HL-60/S4 (cell line): ENCODE measurements around the gene FCN3.

Experiments used
- in situ Hi-C: fragments of 300-500 bp; cut with MboI; formaldehyde crosslinking; loops from 2 replicates; pipeline ENCODE4 v1.14.3; 2022; ENCODE audit warnings: low sequenced_read_pairs

FCN3 gene

DNA sequence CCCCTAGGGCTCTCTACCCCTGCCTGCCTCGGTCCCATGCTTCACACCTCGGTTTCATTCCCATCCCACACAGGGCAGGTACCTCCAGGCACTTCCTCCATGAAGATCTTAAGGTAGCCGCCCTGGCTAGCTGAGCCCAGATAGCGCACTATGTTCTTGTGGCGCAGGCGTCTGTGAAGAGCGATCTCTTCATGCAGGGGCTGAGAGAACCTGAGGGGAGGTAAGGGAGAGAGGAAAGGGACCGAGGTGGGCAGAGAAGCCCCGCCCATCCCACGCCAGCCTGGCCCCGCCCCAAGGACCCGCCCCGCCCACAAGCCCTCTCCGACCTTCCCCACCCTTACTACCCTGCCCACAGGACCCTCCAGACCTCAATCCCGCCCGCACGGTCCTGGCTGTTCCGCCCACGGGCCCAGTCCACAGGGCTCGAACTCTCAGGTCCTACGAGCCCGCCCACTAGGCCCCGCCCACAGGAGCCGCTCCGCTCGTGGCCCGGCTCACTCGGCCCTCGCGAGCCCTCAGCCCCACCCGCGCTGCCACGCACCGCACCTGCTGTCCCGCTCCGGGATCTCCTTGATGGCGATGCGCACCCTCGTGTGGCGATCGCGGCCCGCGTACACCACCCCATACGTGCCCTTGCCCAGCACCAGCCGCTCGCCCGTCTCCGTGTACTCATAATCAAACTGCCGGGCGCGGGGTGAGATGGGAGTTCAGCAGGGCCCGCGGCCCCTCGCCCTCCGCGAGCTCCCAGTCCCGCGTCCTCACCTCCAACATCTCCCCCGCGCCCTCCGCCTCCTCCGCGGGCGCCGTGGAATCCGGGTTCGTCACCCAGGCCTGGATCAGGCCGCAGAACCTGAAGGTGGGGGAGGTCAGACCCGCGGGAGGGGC is 14.2 kb downstream of the FCN3 start:
- in situ Hi-C loops: no loop called here

DNA sequence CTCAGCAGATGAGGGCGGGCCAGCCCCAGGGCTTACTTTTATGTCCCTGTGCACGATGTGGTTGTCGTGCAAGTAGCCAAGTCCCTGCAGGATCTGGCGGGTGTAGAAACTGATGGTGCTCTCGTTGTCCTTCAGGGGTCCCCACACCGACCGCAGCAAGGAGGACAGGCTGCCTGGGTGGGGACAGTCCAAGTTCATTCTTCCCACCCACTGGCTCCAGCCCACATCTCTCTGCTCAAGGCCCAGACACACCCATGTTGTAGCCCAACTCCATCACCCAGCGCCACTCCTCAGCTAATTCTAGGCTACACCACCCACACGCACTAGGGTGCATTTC is 14.8 kb downstream of the FCN3 start:
- in situ Hi-C loops: no loop called here

DNA sequence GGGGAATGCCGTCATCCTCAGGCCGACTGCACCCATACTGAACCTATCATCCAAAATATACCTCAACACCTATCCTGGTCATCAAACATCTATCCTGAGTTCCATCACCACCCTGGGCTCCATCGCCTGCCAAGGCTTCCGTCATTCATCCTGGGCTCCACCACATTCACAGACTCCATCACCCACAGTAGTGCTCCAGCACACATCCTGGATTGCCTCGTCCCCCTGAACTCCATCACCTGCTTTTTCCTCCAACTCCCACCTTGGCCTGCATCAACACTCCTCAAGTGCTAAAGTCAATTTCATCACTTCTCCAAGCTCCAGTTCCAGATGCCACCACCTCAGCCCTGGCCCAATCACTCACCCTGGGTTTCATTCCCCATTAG is 15.7 kb downstream of the FCN3 start:
- in situ Hi-C loops: no loop called here

DNA sequence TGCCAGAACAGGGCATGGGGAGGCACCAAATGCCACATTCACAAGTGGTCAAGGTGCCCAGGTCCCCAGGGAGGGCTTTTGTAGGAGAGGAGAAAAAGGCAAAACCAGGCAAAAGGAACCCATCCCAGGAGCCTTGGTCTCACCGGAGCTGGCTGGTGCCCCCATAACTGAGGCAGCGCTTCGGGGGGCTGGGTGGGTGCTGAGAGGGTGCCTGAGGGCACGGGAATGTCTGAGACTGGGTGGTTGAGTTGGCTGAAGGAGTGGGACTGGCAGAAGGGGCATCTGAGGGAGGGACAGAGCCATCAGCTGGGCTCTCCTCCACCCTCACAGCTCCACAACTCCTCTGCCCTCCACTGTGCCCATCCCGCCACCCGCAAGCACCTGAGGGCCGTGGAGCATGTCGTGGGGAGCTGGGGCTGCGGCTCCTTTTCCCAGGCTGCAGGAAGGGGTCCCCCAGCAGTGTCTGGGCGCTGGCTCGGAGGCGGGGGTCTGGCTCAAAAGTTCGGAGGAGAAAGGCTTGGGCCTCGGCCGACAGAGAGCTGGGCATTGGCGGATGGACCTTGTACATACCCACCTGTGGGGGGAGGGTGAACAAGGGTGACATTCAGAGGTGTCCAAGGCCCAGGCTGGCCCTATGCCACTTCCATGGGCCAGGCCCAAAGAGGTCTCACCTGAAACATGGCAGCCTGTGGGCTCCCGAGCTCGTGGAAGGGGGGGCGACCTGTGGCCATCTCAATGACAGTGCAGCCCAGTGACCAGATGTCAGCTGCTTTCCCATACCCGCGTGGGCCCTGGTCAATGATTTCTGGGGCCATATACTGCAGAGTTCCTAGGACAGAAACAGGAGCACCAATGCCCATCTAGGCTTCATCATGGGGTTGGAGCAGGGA is 16.3 kb downstream of the FCN3 start:
- in situ Hi-C loops: no loop called here

DNA sequence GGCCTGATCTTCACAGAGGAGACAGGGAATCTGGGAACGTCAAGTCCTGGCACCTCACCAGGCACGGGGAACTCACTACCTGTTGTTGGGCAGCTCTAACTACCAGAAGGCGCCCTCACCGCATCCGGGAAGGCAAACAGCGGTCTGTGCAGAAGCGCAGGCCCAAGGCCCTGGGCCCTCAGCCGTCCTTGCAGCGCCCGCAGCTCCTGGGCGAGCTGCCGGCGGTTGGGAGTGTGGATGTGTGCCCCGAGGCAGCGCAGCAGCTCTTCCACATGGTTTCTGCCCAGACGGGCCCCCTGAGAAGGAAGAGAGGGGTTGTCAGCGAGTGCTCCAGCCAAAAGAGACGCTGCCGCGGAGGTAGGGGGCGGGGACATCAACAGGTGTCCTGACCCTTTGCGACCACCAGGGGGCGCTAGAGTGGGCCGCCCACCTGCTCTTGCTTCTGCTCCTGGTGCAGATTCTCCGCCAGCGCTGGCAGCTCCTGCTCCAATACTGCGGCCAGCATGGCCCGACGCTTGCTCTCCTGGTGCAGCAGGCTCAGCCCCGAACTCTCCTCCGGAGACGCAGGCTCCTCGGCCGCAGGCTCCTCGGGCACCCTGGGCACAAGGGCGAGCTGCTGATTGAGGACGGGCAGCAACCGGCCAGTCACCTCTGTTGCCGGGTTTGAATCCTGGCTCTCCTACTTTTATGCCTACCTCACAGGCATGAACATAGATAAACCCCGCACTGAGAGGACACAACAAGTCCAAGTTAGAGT is 17.2 kb downstream of the FCN3 start:
- in situ Hi-C loops: no loop called here

DNA sequence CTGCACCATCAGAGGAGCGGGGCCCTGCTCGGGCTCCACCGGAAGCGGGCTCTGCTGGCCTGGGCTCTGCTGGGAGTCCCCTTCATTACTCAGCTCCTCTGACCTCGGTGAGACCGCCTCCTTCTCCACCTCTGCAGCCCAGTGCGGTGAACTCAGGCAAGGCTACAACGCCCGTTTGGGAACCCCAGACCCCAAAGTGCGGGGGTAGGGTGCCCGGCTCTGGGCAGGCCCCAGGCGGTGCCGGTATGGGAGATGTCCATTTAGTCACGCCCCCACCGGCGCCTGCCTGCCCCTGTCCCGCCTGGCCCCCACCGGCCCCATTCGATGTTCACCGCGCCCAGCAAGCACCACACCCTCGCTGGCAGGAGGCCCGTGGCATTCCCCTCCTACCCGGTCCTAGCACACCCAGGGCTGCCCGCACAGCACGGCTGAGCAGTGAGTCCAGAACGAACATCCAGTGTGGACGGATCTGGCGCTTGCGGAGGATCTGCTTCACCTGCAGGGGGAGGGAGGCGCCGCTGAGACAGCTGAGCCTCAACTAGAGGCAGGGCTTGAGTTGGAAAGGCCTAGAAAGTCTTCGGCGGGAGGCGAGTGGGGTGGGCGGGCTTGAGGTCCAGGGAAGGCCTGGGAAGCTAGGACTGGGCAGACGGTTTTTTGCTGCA is 17.9 kb downstream of the FCN3 start:
- in situ Hi-C loops: no loop called here

DNA sequence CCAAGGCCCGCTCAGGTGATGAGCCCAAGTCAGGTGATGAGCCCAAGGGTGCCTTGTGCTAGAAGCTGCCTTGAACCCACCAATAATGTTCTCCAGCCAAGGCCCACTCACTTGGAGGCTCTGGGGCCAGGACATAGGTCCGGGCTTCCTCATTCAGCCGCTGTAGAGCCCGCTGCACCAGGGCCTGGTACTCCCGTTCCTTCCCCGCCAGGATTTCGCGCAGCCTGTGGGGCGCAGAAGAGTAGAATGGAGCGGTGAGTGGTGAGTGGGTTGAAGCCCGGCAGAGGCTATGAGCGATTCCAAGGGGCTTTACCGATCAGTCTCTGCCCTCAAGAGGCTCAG is 18.4 kb downstream of the FCN3 start:
- in situ Hi-C loops: no loop called here

DNA sequence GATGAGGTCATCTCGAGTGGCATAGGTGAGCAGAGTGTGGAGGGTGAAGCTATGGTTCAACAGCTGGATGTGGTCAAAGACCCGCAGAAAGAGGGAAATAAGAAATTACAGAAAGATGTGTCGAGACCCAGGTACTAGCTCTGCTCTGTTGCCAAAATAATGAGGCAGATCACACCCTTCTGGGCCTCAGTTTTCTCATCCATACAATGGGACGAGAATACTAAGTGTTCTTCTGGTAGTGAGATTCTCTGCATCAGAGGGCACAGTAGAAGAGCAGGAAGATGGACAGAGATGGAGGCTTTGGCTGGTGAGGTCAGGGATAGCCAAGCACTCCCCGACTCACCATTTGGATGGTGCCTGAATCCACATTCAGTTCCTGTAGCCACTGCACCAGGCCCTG is 18.9 kb downstream of the FCN3 start:
- in situ Hi-C loops: no loop called here

DNA sequence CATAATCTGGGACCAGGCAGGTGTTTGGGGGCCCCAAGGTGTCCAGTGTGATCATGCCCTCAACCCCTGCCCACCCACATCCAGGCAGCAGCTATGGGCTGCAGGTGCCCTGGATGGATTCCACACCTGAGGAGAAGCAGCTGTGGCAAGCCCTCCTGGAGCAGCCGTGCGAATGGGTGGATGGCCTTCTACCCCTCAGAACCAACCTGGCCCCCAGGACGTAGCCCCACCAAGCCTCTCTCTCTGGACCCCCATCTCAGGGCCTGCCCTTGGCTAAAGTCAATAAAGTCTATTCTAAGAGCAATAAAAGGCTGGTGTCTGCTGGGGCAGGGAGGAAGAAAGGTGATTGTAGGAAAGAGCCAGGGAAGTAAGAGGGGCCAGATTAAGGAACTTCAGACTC is 21.0 kb downstream of the FCN3 start:
- in situ Hi-C loops: no loop called here

DNA sequence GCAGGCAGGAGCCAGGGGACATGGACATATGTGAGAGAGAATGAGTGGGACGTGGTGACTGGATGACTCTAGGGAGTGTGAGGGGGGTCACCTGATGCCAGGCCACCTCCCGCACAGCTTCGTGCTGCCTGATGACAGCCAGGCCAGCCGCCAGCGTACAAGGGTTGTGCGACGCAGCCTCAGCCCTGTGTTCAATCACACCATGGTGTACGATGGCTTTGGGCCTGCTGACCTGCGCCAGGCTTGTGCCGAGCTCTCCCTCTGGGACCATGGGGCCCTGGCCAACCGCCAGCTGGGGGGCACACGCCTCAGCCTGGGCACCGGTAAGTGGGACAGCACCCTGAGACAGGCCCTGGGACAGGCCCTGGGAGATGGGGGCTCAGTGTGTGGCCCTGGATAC is 21.5 kb downstream of the FCN3 start:
- in situ Hi-C loops: no loop called here

DNA sequence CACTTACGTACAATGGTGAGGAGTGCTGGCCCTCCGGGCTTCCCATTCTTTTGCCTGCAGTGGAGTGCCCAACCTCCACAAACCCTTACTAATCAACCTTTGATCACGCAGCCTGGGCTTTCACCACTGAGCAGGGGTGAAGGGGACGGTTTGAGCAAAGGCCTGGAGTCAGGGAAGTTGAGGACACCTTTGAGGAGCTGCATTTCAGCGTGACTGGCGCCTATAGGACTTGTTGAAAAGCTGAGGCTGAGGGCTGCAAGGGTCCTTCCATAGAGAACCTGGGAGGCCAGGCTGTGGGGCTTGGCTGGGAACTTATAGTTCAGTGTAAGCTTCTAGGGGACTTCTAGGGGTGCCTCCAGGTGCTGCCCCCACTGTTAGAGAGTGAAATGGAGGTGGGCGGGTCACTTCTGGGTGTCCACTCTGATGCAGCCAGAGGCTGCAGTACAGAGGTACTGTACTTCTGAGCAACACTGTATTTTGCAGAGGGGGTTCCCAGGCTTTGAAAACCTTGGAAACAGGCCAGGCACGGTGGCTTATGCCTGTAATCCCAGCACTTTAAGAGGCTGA is 23.0 kb downstream of the FCN3 start:
- in situ Hi-C loops: no loop called here

DNA sequence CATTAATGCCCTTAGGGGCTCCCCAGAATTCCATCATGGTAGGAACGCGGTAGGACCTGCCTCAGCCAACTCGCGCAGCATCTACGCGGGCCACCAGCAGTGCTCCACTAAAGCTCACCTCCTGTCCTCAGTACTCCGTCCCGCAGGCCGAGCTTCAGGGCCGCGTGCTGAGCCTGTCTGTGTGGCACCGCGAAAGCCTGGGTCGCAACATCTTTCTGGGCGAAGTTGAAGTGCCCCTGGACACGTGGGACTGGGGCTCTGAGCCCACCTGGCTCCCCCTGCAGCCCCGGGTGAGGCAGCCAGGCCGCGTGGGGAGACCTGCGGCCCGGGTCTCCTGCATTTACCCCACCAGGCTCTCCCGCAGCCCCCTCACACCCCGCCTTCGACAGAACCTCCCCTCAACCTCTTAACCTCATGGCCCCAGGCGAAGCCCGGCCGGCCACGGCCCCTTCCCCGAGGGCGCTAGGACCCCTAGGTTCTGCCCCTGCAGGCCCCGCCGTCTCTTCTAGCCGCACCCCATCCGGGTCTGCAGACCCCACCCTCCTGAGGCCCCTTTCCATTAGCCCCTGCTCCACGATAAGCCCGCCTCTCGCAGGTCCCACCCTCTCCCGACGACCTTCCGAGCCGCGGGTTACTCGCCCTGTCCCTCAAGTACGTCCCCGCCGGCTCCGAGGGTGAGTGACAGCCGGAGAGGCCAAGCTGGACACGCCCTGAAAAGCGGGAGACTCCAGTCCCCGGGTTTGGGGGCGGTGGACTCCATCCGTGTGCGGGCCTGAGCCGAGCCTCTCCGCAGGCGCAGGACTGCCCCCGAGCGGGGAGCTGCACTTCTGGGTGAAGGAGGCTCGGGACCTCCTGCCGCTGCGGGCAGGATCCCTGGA is 23.7 kb downstream of the FCN3 start:
- in situ Hi-C loops: no loop called here

DNA sequence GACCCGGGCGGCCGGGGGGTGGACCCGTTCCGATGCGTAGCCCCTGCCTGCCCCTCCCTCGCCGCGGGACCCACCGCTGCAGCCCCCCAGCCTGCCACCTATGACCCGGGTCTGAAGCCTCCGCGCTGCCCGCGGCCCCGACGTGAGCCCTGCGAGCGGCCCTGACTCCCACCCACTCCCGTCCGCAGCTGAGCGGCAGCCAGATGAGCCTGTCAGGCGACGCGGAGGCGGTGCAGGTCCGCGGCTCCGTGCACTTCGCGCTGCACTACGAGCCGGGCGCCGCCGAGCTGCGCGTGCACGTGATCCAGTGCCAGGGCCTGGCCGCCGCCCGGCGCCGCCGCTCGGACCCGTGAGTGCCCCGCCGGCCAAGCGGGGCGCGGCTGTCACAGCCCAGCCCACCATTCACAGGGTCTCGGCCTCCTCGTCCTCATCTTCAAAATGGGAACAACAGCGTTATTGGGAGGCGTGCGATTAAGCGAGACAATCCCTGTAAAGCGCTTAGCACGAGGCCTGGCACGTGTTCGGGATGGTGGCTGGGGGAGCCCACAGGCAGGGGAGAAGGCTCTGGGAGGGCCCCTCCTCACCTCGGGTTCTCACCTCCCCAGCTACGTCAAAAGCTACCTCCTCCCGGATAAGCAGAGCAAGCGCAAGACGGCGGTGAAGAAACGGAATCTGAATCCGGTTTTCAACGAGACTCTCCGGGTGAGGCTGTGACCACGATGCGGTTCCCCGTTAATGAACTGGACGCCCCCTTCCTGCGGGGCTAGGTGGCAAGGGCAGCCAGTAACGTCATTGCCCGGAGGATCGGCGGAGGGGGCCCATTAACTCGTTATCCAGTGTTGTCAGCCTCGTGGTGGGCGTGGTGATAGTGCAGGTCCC is 24.6 kb downstream of the FCN3 start:
- in situ Hi-C loops: no loop called here

DNA sequence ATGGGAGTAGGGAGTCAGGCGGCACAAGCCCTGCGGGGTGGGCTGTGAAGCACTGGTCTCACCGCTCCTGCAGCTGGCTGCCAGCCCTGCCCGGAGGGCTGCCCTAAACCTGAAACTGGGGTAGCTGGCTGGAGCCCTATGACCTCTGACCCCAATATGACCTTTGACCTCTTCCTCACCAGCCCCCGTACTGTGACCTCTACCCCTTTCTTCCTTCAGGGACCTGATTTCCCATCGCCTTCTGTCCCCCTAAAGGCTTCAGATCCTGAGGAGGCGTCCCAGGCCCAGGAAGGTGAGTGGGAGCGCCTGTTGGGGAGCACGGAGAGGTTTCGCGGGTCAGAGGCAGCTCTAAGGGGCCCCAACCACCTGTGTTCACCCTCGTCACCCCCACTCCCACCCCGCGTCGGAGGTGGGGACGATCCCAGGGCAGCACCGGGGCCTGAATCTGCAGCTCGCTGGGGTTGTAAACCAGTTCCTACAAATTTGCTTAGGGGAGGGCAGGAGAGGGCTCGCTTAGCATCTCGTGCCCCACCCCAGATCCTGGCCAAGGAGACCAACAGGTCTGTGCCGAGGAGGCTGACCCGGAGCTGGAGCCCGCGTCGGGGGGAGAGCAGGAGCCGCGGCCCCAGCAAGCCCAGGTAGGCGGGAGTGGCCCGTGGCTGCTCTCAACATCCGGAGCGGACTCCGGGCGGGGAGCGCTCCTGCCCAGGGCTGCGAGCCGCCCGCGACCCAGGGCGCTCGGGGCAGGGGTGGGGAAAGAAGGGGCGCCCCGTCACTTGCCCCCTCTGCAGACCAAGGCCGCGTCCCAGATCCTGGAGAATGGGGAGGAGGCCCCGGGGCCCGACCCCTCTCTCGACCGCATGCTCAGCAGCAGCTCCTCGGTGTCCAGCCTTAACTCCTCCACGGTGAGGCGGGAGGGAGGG is 25.5 kb downstream of the FCN3 start:
- in situ Hi-C loops: no loop called here

DNA sequence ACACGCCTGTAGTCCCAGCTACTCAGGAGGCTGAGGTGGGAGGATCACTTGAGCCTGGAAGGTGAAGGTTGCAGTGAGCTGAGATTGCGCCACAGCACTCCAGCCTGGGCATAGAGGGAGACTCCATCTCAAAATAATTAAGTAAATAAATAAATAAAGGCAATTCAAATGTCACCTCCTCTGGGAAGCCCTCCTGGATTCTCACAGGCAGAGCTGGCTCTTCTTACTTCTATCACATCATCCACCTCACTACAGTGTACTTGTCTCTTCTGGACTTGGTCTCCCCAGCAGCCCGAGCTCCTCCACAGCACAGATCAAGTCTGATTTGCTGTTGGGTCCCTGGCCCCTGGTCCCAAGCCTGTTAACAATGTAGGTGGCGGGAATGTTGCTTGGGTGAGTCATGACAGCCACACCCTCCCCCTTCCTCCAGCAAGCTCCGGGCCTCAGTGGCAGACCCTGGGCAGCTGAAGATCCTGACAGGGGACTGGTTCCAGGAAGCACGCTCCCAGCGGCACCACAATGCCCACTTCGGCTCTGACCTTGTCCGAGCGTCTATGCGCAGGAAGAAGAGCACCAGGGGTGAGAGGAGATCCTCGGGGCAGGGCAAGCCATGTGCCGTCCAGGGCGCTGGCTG is 27.5 kb downstream of the FCN3 start:
- in situ Hi-C loops: no loop called here

DNA sequence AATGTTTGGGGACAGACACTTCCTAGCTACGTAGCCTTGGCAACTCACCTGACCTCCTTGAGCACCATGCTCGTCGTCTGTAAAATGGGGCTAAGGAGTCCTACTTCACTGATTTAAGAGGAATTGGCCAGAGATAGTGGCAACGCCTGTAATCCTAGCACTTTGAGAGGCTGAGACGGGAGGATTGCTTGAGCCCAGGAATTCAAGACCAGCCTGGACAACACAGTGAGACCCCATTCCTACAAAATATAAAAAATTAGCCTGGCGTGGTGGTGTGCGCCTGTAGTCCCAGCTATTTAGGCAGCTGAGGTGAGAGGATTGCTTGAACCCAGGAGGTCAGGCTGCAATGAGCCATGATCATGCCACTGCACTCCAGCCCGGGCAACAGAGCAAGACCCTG is 28.3 kb downstream of the FCN3 start:
- in situ Hi-C loops: no loop called here

DNA sequence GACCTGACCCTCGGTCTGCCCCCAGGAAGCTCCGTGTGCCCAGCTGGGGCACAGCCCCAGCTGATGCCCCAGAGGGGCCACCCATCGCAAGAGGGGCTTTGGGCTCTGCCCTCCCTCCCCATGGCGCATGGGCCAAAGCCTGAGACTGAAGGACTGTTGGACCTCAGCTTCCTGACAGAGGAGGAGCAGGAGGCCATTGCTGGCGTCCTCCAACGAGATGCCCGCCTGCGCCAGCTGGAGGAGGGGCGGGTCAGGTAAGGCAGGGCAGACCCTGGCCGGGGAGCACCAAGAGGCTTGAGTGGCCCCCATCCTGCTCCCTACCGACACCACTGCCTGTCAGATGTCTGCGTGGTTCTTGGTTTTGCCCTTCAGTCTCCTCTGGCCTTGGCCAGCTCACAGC is 29.4 kb downstream of the FCN3 start:
- in situ Hi-C loops: no loop called here
